Transverse colon (tissue), 3 donors: ENCODE measurements around the gene FANK1.

Experiments
- POLR2A ChIP-seq: fragments of 450-650 bp; IDR thresholded peaks from one replicate; pipeline ENCODE4 v1.6.1; 2016; ENCODE audit warnings: antibody characterized with exemption, mild to moderate bottlenecking, moderate library complexity
- TF ChIP-seq, protein P1 (sequence below), 5 experiments: fragments of 200-600 bp in 3 of 5; fragments of 450-650 bp in 2 of 5; sonication (generic) in 3 of 5; IDR thresholded peaks; 1 replicate in 2 of 5; 2 replicates in 3 of 5; pipeline ENCODE4 v1.5.1; 2016 to 2017; ENCODE audit warnings: antibody characterized with exemption in 5 of 5, inconsistent platforms in 3 of 5, mild to moderate bottlenecking in 2 of 5, moderate library complexity in 1 of 5

DNA sequence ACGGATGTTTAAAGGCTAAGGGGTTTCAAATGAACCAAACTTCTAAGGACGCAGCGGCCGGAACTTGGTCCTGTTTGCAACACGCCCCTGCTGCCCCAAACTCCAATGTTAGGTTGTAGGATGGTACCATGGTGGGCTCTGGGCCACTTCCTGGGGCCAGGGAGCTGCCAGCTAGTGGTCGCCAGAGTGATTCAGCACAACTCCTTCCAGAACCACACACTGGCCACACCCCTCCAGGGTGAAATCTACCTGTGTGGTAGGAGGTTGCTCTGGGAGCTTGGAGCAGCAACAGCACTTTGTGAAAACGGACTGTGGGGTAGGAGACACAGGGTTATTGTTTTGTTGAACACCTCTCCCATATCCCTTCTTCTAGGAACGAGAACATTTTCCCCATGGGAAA, 161.1 kb downstream of the FANK1 start:
- TF ChIP-seq, protein P1, sequence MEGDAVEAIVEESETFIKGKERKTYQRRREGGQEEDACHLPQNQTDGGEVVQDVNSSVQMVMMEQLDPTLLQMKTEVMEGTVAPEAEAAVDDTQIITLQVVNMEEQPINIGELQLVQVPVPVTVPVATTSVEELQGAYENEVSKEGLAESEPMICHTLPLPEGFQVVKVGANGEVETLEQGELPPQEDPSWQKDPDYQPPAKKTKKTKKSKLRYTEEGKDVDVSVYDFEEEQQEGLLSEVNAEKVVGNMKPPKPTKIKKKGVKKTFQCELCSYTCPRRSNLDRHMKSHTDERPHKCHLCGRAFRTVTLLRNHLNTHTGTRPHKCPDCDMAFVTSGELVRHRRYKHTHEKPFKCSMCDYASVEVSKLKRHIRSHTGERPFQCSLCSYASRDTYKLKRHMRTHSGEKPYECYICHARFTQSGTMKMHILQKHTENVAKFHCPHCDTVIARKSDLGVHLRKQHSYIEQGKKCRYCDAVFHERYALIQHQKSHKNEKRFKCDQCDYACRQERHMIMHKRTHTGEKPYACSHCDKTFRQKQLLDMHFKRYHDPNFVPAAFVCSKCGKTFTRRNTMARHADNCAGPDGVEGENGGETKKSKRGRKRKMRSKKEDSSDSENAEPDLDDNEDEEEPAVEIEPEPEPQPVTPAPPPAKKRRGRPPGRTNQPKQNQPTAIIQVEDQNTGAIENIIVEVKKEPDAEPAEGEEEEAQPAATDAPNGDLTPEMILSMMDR (IDR thresholded peaks at IDR 0.05), result no peak
- TF ChIP-seq POLR2A, result no peak
